GOT3 (cell line): ENCODE results near the gene TTC8.
"Not testable (repeated sequence)": the region's sequence is repeated elsewhere in the genome, so short reads cannot be mapped to it uniquely, and the experiment has no call there.

Experiments
- DNase-seq: peaks from one replicate; lab custom pipeline; 2025; ENCODE audit warnings: mixed read lengths; lab: John Stamatoyannopoulos, UW

Gene TTC8

GRCh38 chr14:88824314-88825077 lies at the start of gene TTC8:
TTC8 (plus strand) TSS chr14:88824651; CDS start chr14:88824708, 57 bp downstream.
- peak; percentile 44 for DNase-seq

GRCh38 chr14:88775532-88775931 lies 48.9 kb upstream of the TTC8 start:
- DNase-seq: no peak

GRCh38 chr14:88785911-88786310 lies 38.5 kb upstream of the TTC8 start:
- no peak for DNase-seq

GRCh38 chr14:88786715-88787114 lies 37.7 kb upstream of the TTC8 start:
- DNase-seq: no peak

GRCh38 chr14:88789573-88789972 lies 34.9 kb upstream of the TTC8 start:
- DNase-seq: not testable (repeated sequence)

- no peak for DNase-seq
These were observed 33.8 kb upstream of the TTC8 start for GRCh38 chr14:88790501-88791251.

GRCh38 chr14:88791252-88791621 lies 33.2 kb upstream of the TTC8 start:
- DNase-seq: no peak

GRCh38 chr14:88791629-88792472 lies 32.6 kb upstream of the TTC8 start:
- DNase-seq: no peak

GRCh38 chr14:88792473-88793258 lies 31.8 kb upstream of the TTC8 start, which contains the start of gene EML5:
EML5 (minus strand) TSS chr14:88792953; CDS start chr14:88792503, 450 bp downstream.
- no peak for DNase-seq

GRCh38 chr14:88793259-88793625 lies 31.2 kb upstream of the TTC8 start:
- no peak for DNase-seq

- no peak for DNase-seq
These were observed 26.3 kb upstream of the TTC8 start for GRCh38 chr14:88798156-88798555.

- no peak for DNase-seq
These were observed 24.9 kb upstream of the TTC8 start for GRCh38 chr14:88799522-88799921.

- no peak for DNase-seq
These were observed 21.9 kb upstream of the TTC8 start for GRCh38 chr14:88802596-88802995.

GRCh38 chr14:88804035-88804434 lies 20.4 kb upstream of the TTC8 start:
- no peak for DNase-seq

- no peak for DNase-seq
These were observed 20.0 kb upstream of the TTC8 start for GRCh38 chr14:88804477-88804876.

- DNase-seq: no peak
These were observed 16.1 kb upstream of the TTC8 start for GRCh38 chr14:88808359-88808758.

GRCh38 chr14:88815980-88816379 lies 8.5 kb upstream of the TTC8 start:
- DNase-seq: no peak

- DNase-seq: no peak
These were observed 6.4 kb upstream of the TTC8 start for GRCh38 chr14:88818018-88818417.

- not testable (repeated sequence) for DNase-seq
These were observed 4.8 kb upstream of the TTC8 start for GRCh38 chr14:88819674-88820073.

- no peak for DNase-seq
These were observed 3.1 kb upstream of the TTC8 start for GRCh38 chr14:88821378-88821777.

- no peak for DNase-seq
These were observed 2.6 kb upstream of the TTC8 start for GRCh38 chr14:88821888-88822287.

GRCh38 chr14:88823968-88824313 lies 510 bp upstream of the TTC8 start:
- no peak for DNase-seq
